ENCODE measurements around the gene LAIR1.
"Not testable (repeated sequence)": the region's sequence is repeated elsewhere in the genome, so short reads cannot be mapped to it uniquely, and the experiment has no call there.

Gene LAIR1

GRCh38 chr19:54361680-54362422 lies 2.9 kb downstream of the LAIR1 start:
- H3K79me2 ChIP-seq (ENCODE audit: control insufficient read depth, insufficient read depth, low read length, unreplicated experiment); H3K4me1 ChIP-seq (ENCODE audit: control insufficient read depth, insufficient read depth, low read length, unreplicated experiment); H3K4me3 ChIP-seq (ENCODE audit: low read depth, low read length); H3K27ac ChIP-seq (ENCODE audit: low read depth, low read length); H2AFZ ChIP-seq (ENCODE audit: low read length, unreplicated experiment); H3K36me3 ChIP-seq (ENCODE audit: insufficient read depth, low read length): not testable (repeated sequence)
- peaks cover 18% of the 10 kb centered on the region for H3K27me3 ChIP-seq (ENCODE audit: insufficient read depth, low read length)

GRCh38 chr19:54359149-54359820 lies 5.4 kb downstream of the LAIR1 start:
- not testable (repeated sequence) for H3K4me1 ChIP-seq (ENCODE audit: control insufficient read depth, insufficient read depth, low read length, unreplicated experiment); H2AFZ ChIP-seq (ENCODE audit: low read length, unreplicated experiment); H3K27ac ChIP-seq (ENCODE audit: low read depth, low read length); H3K79me2 ChIP-seq (ENCODE audit: control insufficient read depth, insufficient read depth, low read length, unreplicated experiment); H3K4me3 ChIP-seq (ENCODE audit: low read depth, low read length); H3K36me3 ChIP-seq (ENCODE audit: insufficient read depth, low read length); H3K27me3 ChIP-seq (ENCODE audit: insufficient read depth, low read length)

GRCh38 chr19:54357381-54357780 lies 7.3 kb downstream of the LAIR1 start:
- Histone ChIP-seq H3K27me3 (ENCODE audit: insufficient read depth, low read length) (0 out of 2 replicates have a peak, but pooled peaks cover 3% of the 10 kb centered on the region), H3K79me2 (ENCODE audit: control insufficient read depth, insufficient read depth, low read length, unreplicated experiment) (no peaks in the 10 kb centered on the region), H2AFZ (ENCODE audit: low read length, unreplicated experiment) (no peak overlapping the region), H3K4me1 (ENCODE audit: control insufficient read depth, insufficient read depth, low read length, unreplicated experiment) (no peaks in the 10 kb centered on the region), H3K36me3 (ENCODE audit: insufficient read depth, low read length) (no peaks in the 10 kb centered on the region), H3K4me3 (ENCODE audit: low read depth, low read length) (no peak overlapping the region), H3K27ac (ENCODE audit: low read depth, low read length) (no peak overlapping the region)

- H3K27ac ChIP-seq (ENCODE audit: low read depth, low read length) = no peak overlapping the region
- no peaks in the 10 kb centered on the region for H3K36me3 ChIP-seq (ENCODE audit: insufficient read depth, low read length)
- no peak overlapping the region for H2AFZ ChIP-seq (ENCODE audit: low read length, unreplicated experiment)
- peaks cover 10% of the 10 kb centered on the region for H3K27me3 ChIP-seq (ENCODE audit: insufficient read depth, low read length)
- H3K4me1 ChIP-seq (ENCODE audit: control insufficient read depth, insufficient read depth, low read length, unreplicated experiment) = no peaks in the 10 kb centered on the region
- no peaks in the 10 kb centered on the region for H3K79me2 ChIP-seq (ENCODE audit: control insufficient read depth, insufficient read depth, low read length, unreplicated experiment)
- no peak overlapping the region for H3K4me3 ChIP-seq (ENCODE audit: low read depth, low read length)
Observed at GRCh38 chr19:54356444-54357056, 8.2 kb downstream of the LAIR1 start.

GRCh38 chr19:54355675-54356074 lies 9.1 kb downstream of the LAIR1 start:
- Histone ChIP-seq H3K4me3 (ENCODE audit: low read depth, low read length) (no peak overlapping the region), H3K27ac (ENCODE audit: low read depth, low read length) (no peak overlapping the region), H3K79me2 (ENCODE audit: control insufficient read depth, insufficient read depth, low read length, unreplicated experiment) (no peaks in the 10 kb centered on the region), H3K4me1 (ENCODE audit: control insufficient read depth, insufficient read depth, low read length, unreplicated experiment) (no peaks in the 10 kb centered on the region), H2AFZ (ENCODE audit: low read length, unreplicated experiment) (no peak overlapping the region), H3K36me3 (ENCODE audit: insufficient read depth, low read length) (no peaks in the 10 kb centered on the region), H3K27me3 (ENCODE audit: insufficient read depth, low read length) (peaks cover 16% of the 10 kb centered on the region)

- Histone ChIP-seq H3K79me2 (ENCODE audit: control insufficient read depth, insufficient read depth, low read length, unreplicated experiment) (no peaks in the 10 kb centered on the region), H3K27ac (ENCODE audit: low read depth, low read length) (no peak overlapping the region), H3K4me1 (ENCODE audit: control insufficient read depth, insufficient read depth, low read length, unreplicated experiment) (no peaks in the 10 kb centered on the region), H2AFZ (ENCODE audit: low read length, unreplicated experiment) (no peak overlapping the region), H3K36me3 (ENCODE audit: insufficient read depth, low read length) (no peaks in the 10 kb centered on the region), H3K27me3 (ENCODE audit: insufficient read depth, low read length) (peaks cover 23% of the 10 kb centered on the region), H3K4me3 (ENCODE audit: low read depth, low read length) (no peak overlapping the region)
Observed at GRCh38 chr19:54354761-54355160, 10.0 kb downstream of the LAIR1 start.

GRCh38 chr19:54352546-54352945 lies 12.2 kb downstream of the LAIR1 start:
- no peaks in the 10 kb centered on the region for H3K4me1 ChIP-seq (ENCODE audit: control insufficient read depth, insufficient read depth, low read length, unreplicated experiment)
- no peak overlapping the region for H2AFZ ChIP-seq (ENCODE audit: low read length, unreplicated experiment)
- H3K36me3 ChIP-seq (ENCODE audit: insufficient read depth, low read length) = no peaks in the 10 kb centered on the region
- no peak overlapping the region for H3K4me3 ChIP-seq (ENCODE audit: low read depth, low read length)
- H3K27me3 ChIP-seq (ENCODE audit: insufficient read depth, low read length) = peaks cover 29% of the 10 kb centered on the region
- H3K27ac ChIP-seq (ENCODE audit: low read depth, low read length) = no peak overlapping the region
- H3K79me2 ChIP-seq (ENCODE audit: control insufficient read depth, insufficient read depth, low read length, unreplicated experiment) = no peaks in the 10 kb centered on the region

GRCh38 chr19:54352041-54352440 lies 12.7 kb downstream of the LAIR1 start:
- Histone ChIP-seq H3K4me1 (ENCODE audit: control insufficient read depth, insufficient read depth, low read length, unreplicated experiment) (no peaks in the 10 kb centered on the region), H2AFZ (ENCODE audit: low read length, unreplicated experiment) (no peak overlapping the region), H3K79me2 (ENCODE audit: control insufficient read depth, insufficient read depth, low read length, unreplicated experiment) (no peaks in the 10 kb centered on the region), H3K27me3 (ENCODE audit: insufficient read depth, low read length) (peaks cover 30% of the 10 kb centered on the region), H3K27ac (ENCODE audit: low read depth, low read length) (no peak overlapping the region), H3K36me3 (ENCODE audit: insufficient read depth, low read length) (no peaks in the 10 kb centered on the region), H3K4me3 (ENCODE audit: low read depth, low read length) (no peak overlapping the region)

GRCh38 chr19:54351474-54351873 lies 13.3 kb downstream of the LAIR1 start:
- peaks cover 34% of the 10 kb centered on the region for H3K27me3 ChIP-seq (ENCODE audit: insufficient read depth, low read length)
- no peaks in the 10 kb centered on the region for H3K36me3 ChIP-seq (ENCODE audit: insufficient read depth, low read length)
- H2AFZ ChIP-seq (ENCODE audit: low read length, unreplicated experiment) = no peak overlapping the region
- H3K4me3 ChIP-seq (ENCODE audit: low read depth, low read length) = no peak overlapping the region
- no peaks in the 10 kb centered on the region for H3K79me2 ChIP-seq (ENCODE audit: control insufficient read depth, insufficient read depth, low read length, unreplicated experiment)
- no peaks in the 10 kb centered on the region for H3K4me1 ChIP-seq (ENCODE audit: control insufficient read depth, insufficient read depth, low read length, unreplicated experiment)
- no peak overlapping the region for H3K27ac ChIP-seq (ENCODE audit: low read depth, low read length)

- H3K79me2 ChIP-seq (ENCODE audit: control insufficient read depth, insufficient read depth, low read length, unreplicated experiment) = no peaks in the 10 kb centered on the region
- H3K4me3 ChIP-seq (ENCODE audit: low read depth, low read length) = no peak overlapping the region
- H3K4me1 ChIP-seq (ENCODE audit: control insufficient read depth, insufficient read depth, low read length, unreplicated experiment) = no peaks in the 10 kb centered on the region
- peaks cover 25% of the 10 kb centered on the region for H3K27me3 ChIP-seq (ENCODE audit: insufficient read depth, low read length)
- H2AFZ ChIP-seq (ENCODE audit: low read length, unreplicated experiment) = no peak overlapping the region
- H3K36me3 ChIP-seq (ENCODE audit: insufficient read depth, low read length) = no peaks in the 10 kb centered on the region
- H3K27ac ChIP-seq (ENCODE audit: low read depth, low read length) = no peak overlapping the region
Observed at GRCh38 chr19:54345938-54346386, 18.8 kb downstream of the LAIR1 start.

GRCh38 chr19:54343868-54344267 lies 20.9 kb downstream of the LAIR1 start:
- no peaks in the 10 kb centered on the region for H3K79me2 ChIP-seq (ENCODE audit: control insufficient read depth, insufficient read depth, low read length, unreplicated experiment)
- no peak overlapping the region for H2AFZ ChIP-seq (ENCODE audit: low read length, unreplicated experiment)
- H3K36me3 ChIP-seq (ENCODE audit: insufficient read depth, low read length) = no peaks in the 10 kb centered on the region
- no peak overlapping the region for H3K4me3 ChIP-seq (ENCODE audit: low read depth, low read length)
- H3K27me3 ChIP-seq (ENCODE audit: insufficient read depth, low read length) = peaks cover 18% of the 10 kb centered on the region
- H3K4me1 ChIP-seq (ENCODE audit: control insufficient read depth, insufficient read depth, low read length, unreplicated experiment) = no peaks in the 10 kb centered on the region
- no peak overlapping the region for H3K27ac ChIP-seq (ENCODE audit: low read depth, low read length)
